Measurements from ENCODE around the gene KRTAP5-6.
A peak's percentile ranks its signal among the peaks of the same experiment; 100 is the strongest.
"Not testable (repeated sequence)": the region's sequence is repeated elsewhere in the genome, so short reads cannot be mapped to it uniquely, and the experiment has no call there.

The KRTAP5-6 gene

DNA sequence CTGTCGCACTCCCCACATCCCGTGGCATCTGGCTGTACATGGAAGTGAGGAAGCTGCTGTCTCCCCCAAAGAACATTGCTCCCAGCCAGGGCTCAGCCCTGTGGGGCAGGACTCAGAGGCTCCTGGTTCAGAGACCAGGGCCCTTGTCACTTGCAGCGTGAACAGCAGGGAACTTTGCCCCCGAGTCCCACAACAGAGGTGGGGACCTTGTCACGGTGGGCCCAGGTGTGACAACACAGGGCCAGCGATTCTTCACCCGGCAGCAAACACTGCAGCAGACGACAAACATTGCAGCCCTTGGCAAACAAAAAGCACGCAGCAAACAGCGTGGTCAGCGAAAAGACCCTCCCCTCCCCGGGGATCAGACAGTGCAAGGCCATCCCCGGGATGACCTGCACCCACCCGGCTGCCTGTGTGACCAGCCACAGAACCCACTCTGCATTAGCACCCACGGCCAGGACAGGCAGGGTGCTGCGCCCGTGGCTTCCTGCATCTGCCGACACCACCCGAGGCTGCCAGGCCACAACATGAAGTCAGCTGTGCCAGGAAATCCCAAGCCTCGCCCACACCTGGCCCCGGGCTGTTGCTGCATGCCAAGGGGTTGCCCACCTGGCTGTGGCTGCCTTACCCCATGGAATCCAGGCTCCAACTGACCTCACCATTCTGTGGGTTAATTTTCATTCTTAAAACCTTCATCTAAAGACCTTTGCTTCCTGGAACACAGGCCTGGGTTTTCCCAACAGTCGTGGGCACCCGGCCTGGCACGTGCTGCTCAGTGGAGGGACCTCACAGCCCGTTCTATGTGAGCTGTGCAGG is 35.3 kb upstream of the KRTAP5-6 start:
- DNase-seq: not testable (repeated sequence)

DNA sequence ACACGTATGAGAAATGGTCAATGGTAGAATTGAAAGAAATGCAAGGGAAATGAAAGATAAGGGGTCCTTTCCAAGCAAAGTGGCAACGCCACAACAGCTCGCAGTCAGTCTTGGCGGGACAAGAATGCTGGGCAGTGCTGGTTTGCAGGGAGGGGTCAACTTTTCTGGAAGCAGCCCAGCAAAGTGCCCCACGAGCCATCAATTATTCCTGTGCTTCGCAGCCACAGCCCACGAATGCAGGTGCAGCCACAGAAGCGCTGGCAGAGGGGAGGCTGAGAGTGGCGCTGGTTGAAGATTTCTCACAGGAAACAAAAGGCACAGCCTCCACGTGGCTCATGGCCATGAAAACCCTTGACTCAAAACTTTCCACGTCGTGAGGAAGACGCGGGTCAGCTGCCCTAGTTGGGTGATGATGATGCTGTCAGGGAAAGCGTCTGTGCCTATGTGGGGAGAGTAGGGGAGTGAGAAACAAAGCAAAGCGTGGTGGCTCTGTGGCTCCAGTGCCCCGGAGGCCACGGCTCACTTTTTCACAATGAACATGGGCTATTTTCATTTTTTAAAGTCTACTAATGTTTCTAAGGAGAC is 34.2 kb upstream of the KRTAP5-6 start:
- not testable (repeated sequence) for DNase-seq

- no peak for DNase-seq
These were observed 31.7 kb upstream of the KRTAP5-6 start for GRCh38 chr11:1665313-1665712.

- no peak for DNase-seq
These were observed 29.7 kb upstream of the KRTAP5-6 start for GRCh38 chr11:1667121-1667850.

- no peak for DNase-seq
These were observed 29.1 kb upstream of the KRTAP5-6 start for GRCh38 chr11:1667906-1668305.

DNA sequence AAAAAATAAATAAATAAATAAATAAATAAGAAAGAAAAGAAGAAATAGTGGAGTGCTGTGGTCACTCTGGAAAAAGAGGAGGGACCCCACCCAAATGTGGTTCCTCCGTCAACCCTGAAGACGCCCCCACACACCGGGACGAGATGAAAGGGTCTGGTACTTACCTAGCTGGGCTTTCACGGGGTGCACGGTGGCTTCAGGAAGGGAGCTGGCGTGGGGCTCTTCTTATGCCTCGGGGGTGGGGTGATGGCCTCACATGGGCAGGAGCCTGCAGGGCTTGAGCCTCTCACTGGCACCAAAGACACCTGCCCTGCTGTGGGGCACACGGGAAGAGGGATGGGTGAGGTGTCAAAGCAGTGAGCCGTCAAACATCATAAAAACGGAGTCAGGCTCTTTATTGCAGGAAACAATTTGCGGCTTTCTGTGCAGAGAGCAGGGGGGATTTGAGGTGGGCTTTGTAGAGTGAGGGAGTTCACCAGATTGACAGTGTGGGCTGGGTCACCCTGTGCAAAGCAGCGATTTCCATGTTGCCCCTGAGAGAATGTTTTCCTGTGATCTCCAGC is 28.0 kb upstream of the KRTAP5-6 start:
- no peak for DNase-seq

GRCh38 chr11:1669546-1670218 is 27.3 kb upstream of the KRTAP5-6 start:
- DNase-seq: peak in 28 of 58 donors; percentile 5 to 67 (median 29)

- DNase-seq: not testable (repeated sequence)
These were observed 26.5 kb upstream of the KRTAP5-6 start for GRCh38 chr11:1670457-1670856.

GRCh38 chr11:1670905-1671371 is 26.1 kb upstream of the KRTAP5-6 start:
- DNase-seq: no peak

GRCh38 chr11:1671658-1672057 is 25.3 kb upstream of the KRTAP5-6 start:
- DNase-seq: no peak

DNA sequence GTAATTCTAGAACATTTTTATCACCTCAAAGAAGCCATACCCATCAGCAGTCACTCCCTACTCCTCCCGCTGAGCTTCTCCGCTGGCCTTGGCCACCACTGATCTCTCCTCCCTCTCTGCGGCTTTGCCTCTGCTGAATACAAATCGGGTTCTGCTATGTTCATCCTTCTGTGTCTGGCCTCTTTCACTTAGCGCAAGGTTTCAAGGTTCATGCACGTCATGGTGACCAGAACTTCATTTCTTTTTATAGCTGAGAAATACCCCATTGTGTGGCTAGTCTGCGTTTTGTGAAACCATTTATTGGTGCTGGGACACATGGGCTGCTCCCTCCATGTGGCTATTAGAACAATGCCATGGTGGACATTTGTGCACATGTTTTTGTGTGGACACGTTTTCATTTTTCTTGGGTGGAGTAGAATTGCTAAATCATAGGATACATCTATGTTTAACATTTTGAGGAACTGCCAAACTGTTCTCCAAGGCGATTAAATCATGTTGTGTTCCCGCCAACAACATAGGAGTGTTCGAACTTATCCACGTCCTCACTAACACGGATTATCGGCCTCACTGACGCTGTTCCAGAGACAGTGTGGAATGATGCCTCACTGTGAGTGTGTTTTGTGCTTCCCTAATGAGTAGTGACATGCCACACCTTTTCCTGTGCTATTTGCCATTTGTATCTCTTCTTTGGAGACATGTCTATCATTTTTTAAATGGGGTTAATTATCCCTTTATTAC is 24.2 kb upstream of the KRTAP5-6 start:
- no peak for DNase-seq

DNA sequence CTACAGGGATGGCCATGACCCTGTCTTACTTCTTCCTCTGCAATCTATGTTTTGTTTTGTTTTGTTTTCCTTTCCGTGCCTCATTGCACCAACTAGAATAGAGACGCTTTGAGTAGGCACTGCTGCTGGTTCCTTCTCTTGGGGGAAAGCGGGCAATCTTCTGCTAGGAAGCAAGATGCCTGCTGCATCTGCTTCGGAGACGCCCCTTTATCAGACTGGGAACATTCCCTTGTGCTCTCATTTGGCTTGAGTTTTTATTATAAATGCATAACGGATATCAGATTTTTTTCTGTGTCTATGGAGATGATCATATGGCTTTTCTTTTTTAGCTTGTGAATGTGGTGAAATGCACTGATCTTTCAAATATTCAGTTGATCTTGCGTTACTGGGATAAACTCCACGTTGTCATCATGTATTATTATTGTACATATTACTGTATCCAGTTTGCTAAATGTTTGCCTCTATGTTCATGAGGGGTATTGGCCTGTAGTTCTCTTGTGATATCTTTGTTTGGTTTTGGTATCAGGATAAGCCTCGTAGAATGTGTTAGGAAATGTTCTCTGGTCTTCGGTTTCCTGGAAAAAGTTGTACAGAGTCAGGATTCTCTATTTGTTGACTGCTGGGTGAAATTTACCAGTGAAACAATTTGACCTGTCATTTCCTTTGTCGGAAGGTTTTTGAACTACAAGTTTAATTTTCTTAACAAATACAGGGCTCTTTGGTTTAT is 23.4 kb upstream of the KRTAP5-6 start:
- DNase-seq: no peak

GRCh38 chr11:1674173-1675131 is 22.5 kb upstream of the KRTAP5-6 start:
- no peak for DNase-seq

- no peak for DNase-seq
These were observed 21.3 kb upstream of the KRTAP5-6 start for GRCh38 chr11:1675536-1676228.

- DNase-seq: no peak
These were observed 20.7 kb upstream of the KRTAP5-6 start for GRCh38 chr11:1676229-1676740.

DNA sequence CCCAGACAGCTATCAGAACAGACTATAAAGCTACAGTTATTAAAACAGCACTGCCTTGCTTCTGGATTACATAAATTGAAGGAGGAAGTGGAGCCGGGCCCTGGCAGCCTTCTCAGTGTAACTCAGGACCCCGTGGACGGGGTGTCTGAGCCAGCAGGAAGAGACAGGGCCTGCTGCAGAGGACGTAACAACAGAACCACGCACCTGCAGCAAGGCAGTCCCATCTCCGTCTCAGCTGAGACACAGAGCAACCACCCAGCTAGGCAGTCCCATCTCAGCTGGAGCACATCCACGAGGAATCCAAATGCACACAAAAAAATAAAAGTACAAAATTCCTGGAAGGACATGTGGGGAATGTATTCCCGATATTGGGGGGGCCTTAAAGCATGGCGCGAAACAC is 17.1 kb upstream of the KRTAP5-6 start:
- DNase-seq: no peak

DNA sequence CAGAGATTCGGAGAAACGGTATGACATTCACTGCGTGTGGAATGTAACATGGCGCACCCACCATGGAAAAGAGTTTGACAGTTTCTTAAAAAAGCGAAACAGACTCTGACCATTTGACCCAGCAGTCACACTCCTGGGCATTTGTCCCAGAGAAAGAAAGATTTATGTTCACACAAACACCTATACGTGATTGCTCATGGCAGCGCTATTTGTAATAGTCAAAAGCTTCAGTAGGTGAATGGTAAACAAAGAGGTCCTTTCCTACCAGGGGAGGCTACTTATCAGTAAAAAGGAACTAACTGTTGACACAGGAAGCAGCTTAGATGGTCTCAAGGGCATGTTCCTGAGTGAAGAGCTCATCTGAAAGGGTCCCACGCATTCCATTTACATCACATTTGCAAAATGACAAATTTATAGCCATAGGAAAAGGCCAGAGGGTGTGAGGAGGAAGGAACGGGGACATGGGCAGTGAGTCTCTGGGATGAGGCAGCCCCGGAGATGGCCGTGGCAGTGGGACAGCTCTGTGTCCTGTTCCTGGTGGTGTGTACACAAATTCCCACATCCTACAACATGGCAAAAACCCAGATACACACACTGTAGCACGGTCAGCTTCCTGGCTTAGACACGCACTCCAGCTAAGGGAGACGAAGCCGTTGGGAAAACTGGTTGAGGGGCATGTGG is 14.6 kb upstream of the KRTAP5-6 start:
- DNase-seq: no peak
